ENCODE data around the gene NAMPT. TPM values are rescaled to one million over a fixed set of nuclear protein-coding genes. Genes with fewer than 3 reads are reported as not detected.

The NAMPT gene
- total RNA-seq, 1 donor from 2014 or later = 153 TPM

- Mint-ChIP-seq H3K9me3 (ENCODE audit: unreplicated experiment) (no peaks in the 10 kb centered on the region), H3K27me3 (ENCODE audit: unreplicated experiment) (no peaks in the 10 kb centered on the region), H3K4me1 (ENCODE audit: unreplicated experiment) (peaks cover 25% of the 10 kb centered on the region), H3K27ac (ENCODE audit: unreplicated experiment) (no peak overlapping the region), H3K36me3 (ENCODE audit: low read depth, unreplicated experiment) (peaks cover 17% of the 10 kb centered on the region), H3K4me3 (ENCODE audit: unreplicated experiment) (no peak overlapping the region)
- DNase-seq (ENCODE audit: low spot score) = no peak
- TF ChIP-seq, protein P1, sequence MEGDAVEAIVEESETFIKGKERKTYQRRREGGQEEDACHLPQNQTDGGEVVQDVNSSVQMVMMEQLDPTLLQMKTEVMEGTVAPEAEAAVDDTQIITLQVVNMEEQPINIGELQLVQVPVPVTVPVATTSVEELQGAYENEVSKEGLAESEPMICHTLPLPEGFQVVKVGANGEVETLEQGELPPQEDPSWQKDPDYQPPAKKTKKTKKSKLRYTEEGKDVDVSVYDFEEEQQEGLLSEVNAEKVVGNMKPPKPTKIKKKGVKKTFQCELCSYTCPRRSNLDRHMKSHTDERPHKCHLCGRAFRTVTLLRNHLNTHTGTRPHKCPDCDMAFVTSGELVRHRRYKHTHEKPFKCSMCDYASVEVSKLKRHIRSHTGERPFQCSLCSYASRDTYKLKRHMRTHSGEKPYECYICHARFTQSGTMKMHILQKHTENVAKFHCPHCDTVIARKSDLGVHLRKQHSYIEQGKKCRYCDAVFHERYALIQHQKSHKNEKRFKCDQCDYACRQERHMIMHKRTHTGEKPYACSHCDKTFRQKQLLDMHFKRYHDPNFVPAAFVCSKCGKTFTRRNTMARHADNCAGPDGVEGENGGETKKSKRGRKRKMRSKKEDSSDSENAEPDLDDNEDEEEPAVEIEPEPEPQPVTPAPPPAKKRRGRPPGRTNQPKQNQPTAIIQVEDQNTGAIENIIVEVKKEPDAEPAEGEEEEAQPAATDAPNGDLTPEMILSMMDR (IDR thresholded peaks at IDR 0.05; ENCODE audit: unreplicated experiment) = no peak
Measured at GRCh38 chr7:106276513-106276912, 8.3 kb downstream of the NAMPT start.

- no peak overlapping the region for H3K27ac Mint-ChIP-seq (ENCODE audit: unreplicated experiment)
- no peaks in the 10 kb centered on the region for H3K9me3 Mint-ChIP-seq (ENCODE audit: unreplicated experiment)
- no peaks in the 10 kb centered on the region for H3K27me3 Mint-ChIP-seq (ENCODE audit: unreplicated experiment)
- DNase-seq (ENCODE audit: low spot score) = no peak
- TF ChIP-seq, protein P1 (IDR thresholded peaks at IDR 0.05; ENCODE audit: unreplicated experiment) = no peak
- no peak overlapping the region for H3K4me3 Mint-ChIP-seq (ENCODE audit: unreplicated experiment)
- peaks cover 23% of the 10 kb centered on the region for H3K36me3 Mint-ChIP-seq (ENCODE audit: low read depth, unreplicated experiment)
- peaks cover 3% of the 10 kb centered on the region for H3K4me1 Mint-ChIP-seq (ENCODE audit: unreplicated experiment)
Measured at GRCh38 chr7:106273009-106273668, 11.6 kb downstream of the NAMPT start.

GRCh38 chr7:106270122-106270977, 14.4 kb downstream of the NAMPT start:
- Mint-ChIP-seq H3K27ac (ENCODE audit: unreplicated experiment) (no peak overlapping the region), H3K4me1 (ENCODE audit: unreplicated experiment) (no peaks in the 10 kb centered on the region), H3K27me3 (ENCODE audit: unreplicated experiment) (no peaks in the 10 kb centered on the region), H3K9me3 (ENCODE audit: unreplicated experiment) (no peaks in the 10 kb centered on the region), H3K36me3 (ENCODE audit: low read depth, unreplicated experiment) (peaks cover 37% of the 10 kb centered on the region), H3K4me3 (ENCODE audit: unreplicated experiment) (no peak overlapping the region)
- TF ChIP-seq, protein P1 (IDR thresholded peaks at IDR 0.05; ENCODE audit: unreplicated experiment) = no peak
- no peak for DNase-seq (ENCODE audit: low spot score)

DNA sequence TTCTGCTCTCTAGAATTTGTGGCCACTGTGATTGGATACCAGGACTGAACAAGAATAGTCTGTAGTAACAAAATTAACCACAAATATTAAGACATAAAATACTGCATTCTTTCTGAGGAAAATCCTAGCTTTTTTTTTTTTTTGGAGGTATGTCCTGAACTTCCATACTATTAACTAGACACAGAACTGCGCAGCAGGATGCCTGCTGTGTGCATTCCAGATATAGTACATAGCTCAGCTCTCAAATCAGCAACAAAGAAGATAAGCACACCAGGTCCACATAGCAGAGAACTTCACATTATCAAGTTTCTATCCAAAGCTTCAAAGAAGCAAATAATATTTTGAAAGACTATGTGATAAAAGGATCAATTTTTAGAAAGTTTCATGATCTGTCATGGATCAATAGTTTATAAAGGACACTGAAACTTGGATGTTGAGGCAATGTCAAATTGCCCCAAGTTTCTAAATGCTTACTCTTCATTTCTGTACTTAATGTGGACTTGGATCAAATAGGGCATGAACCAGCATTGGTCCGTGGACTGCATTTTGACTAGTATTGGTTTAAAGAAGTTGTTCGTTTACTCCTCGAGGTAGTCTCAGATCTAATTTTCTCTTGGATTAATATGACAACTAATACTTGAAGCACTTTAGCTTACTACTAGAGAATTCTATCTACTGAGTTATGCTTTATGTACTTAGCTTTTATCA, 15.4 kb downstream of the NAMPT start:
- H3K9me3 Mint-ChIP-seq (ENCODE audit: unreplicated experiment) = no peaks in the 10 kb centered on the region
- H3K27me3 Mint-ChIP-seq (ENCODE audit: unreplicated experiment) = no peaks in the 10 kb centered on the region
- H3K4me3 Mint-ChIP-seq (ENCODE audit: unreplicated experiment) = no peak overlapping the region
- DNase-seq (ENCODE audit: low spot score) = no peak
- H3K27ac Mint-ChIP-seq (ENCODE audit: unreplicated experiment) = no peak overlapping the region
- no peaks in the 10 kb centered on the region for H3K4me1 Mint-ChIP-seq (ENCODE audit: unreplicated experiment)
- peaks cover 45% of the 10 kb centered on the region for H3K36me3 Mint-ChIP-seq (ENCODE audit: low read depth, unreplicated experiment)
- TF ChIP-seq, protein P1 (IDR thresholded peaks at IDR 0.05; ENCODE audit: unreplicated experiment) = no peak
